Gastrocnemius medialis (tissue), 4 donors: Measurements from ENCODE around the gene CPNE5.

Source experiments
- POLR2A ChIP-seq, 2 donors: fragments of 450-650 bp; IDR thresholded peaks; one replicate each; pipeline ENCODE4 v1.6.1; 2017; ENCODE audit warnings: antibody characterized with exemption in 2 of 2, mild to moderate bottlenecking in 2 of 2, moderate library complexity in 2 of 2
- TF ChIP-seq, protein P1 (sequence below), 5 experiments: fragments of 450-650 bp in 3 of 5; fragments of 200-600 bp in 2 of 5; sonication (generic) in 2 of 5; IDR thresholded peaks in 4 of 5; conservative IDR thresholded peaks in 1 of 5; 1 replicate in 4 of 5; 2 replicates in 1 of 5; pipeline ENCODE4 v1.5.1; 2016 to 2019; ENCODE audit warnings: antibody characterized with exemption in 5 of 5, mild to moderate bottlenecking in 3 of 5, moderate library complexity in 3 of 5

DNA sequence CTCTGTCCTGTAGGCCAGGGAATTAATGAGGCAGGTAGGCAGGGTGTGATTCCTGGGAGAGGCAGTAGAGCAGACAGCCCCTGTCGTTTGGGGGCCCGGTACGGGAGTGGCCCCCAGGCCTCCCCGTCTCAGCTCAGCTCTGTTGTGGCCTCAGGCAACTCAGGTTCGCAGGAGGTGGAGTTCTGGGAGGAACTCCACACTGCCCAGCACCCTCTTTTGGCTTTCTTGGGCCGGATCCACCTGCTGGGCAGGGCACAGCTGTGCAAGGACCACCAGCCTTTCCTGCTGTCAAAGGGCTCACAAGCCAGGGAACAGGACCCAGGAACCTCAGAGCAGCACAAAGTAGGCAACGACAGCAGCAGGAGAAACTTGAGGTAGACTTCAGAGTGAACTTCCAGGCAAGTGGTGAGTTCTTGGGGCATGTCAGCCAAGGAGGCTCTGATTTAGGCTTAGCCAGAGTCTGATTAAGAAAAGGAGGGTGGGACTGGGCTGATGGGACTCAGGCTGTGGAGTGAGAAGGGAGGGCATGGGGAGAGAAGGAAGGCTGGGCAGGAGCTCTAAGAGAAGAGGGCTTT, 104.7 kb downstream of the CPNE5 start:
- TF ChIP-seq POLR2A (IDR thresholded peaks at IDR 0.05), result no peak
- TF ChIP-seq, protein P1, sequence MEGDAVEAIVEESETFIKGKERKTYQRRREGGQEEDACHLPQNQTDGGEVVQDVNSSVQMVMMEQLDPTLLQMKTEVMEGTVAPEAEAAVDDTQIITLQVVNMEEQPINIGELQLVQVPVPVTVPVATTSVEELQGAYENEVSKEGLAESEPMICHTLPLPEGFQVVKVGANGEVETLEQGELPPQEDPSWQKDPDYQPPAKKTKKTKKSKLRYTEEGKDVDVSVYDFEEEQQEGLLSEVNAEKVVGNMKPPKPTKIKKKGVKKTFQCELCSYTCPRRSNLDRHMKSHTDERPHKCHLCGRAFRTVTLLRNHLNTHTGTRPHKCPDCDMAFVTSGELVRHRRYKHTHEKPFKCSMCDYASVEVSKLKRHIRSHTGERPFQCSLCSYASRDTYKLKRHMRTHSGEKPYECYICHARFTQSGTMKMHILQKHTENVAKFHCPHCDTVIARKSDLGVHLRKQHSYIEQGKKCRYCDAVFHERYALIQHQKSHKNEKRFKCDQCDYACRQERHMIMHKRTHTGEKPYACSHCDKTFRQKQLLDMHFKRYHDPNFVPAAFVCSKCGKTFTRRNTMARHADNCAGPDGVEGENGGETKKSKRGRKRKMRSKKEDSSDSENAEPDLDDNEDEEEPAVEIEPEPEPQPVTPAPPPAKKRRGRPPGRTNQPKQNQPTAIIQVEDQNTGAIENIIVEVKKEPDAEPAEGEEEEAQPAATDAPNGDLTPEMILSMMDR (IDR thresholded peaks at IDR 0.05 in 4 of 5, conservative IDR thresholded peaks at IDR 0.05 in 1 of 5), result no peak
